AG10803 (cell line): ENCODE results near the gene CDKAL1.
"Not testable (repeated sequence)": the region's sequence is repeated elsewhere in the genome, so short reads cannot be mapped to it uniquely, and the experiment has no call there.

ENCODE experiments used
- DNase-seq: peaks from one replicate; pipeline ENCODE4 v3.0.0; 2010; ENCODE audit warnings: low read depth
- H3K4me3 ChIP-seq: 2 replicates; pipeline ENCODE4 v1.5.1; 2011; ENCODE audit warnings: mild to moderate bottlenecking, low read length, control low read depth
- TF ChIP-seq, protein P1 (sequence below): conservative IDR thresholded peaks from 2 replicates; pipeline ENCODE4 v1.5.1; 2011; ENCODE audit warnings: mild to moderate bottlenecking, low read length, control low read depth, inconsistent platforms

CDKAL1 gene

DNA sequence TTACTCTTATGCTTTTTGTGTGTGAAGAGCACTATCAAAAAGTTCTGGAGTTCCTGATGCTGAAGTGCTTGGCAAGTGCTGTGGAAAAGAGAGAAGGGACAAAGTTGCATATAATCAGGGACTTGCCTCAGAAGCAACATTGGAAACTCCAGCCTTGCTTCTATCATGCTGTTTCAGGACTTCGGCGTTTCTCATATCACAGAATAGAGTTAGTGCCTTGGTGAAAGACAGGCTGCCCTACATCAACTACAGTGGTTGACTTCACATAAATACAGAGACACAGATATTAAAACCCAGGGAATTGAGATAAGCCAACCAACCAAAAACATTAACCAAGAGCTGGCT is 36.2 kb upstream of the CDKAL1 start:
- TF ChIP-seq, protein P1, sequence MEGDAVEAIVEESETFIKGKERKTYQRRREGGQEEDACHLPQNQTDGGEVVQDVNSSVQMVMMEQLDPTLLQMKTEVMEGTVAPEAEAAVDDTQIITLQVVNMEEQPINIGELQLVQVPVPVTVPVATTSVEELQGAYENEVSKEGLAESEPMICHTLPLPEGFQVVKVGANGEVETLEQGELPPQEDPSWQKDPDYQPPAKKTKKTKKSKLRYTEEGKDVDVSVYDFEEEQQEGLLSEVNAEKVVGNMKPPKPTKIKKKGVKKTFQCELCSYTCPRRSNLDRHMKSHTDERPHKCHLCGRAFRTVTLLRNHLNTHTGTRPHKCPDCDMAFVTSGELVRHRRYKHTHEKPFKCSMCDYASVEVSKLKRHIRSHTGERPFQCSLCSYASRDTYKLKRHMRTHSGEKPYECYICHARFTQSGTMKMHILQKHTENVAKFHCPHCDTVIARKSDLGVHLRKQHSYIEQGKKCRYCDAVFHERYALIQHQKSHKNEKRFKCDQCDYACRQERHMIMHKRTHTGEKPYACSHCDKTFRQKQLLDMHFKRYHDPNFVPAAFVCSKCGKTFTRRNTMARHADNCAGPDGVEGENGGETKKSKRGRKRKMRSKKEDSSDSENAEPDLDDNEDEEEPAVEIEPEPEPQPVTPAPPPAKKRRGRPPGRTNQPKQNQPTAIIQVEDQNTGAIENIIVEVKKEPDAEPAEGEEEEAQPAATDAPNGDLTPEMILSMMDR: no peak
- H3K4me3 ChIP-seq: no peak overlapping the region
- no peak for DNase-seq

DNA sequence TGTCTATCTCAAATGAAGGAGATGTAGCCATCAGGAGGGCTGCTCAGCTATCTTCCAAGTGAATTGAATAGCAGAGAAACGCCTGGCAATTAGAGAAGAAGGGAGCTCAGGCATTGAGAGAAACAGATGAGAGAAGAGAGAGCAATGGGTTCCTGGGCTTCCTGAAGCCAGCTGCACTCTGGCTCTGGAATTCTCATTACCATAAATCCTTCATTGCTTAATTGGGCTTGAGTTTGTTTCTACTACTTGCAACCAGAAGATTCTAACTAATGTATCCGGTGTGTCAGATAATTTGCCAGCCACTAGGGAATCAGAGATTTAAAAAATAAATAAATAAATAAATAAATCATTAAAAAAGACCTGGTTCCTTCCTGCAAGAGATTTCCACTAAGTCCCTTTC is 25.0 kb upstream of the CDKAL1 start:
- no peak overlapping the region for H3K4me3 ChIP-seq
- peak; percentile 13 for DNase-seq
- TF ChIP-seq, protein P1: no peak

DNA sequence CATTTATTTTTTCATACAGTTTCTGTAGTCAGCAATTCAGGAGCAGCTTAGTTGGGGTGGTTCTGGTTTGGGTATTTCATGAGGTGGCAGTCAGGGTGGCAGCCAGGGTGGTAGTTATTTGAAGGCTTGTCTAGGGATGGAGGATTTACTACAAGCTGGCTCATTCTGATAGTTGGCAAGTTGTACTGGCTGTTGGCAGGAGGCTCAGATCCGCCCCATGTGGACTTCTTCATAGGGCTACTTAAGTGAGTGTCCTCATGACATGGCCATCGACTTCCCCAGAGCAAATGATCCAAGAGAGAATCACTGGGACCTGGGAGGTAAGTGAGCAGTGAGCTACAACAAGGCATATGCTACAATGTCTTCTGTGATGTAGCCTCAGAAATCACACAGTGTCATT is 22.4 kb upstream of the CDKAL1 start:
- TF ChIP-seq, protein P1: no peak
- H3K4me3 ChIP-seq: no peak overlapping the region
- no peak for DNase-seq

DNA sequence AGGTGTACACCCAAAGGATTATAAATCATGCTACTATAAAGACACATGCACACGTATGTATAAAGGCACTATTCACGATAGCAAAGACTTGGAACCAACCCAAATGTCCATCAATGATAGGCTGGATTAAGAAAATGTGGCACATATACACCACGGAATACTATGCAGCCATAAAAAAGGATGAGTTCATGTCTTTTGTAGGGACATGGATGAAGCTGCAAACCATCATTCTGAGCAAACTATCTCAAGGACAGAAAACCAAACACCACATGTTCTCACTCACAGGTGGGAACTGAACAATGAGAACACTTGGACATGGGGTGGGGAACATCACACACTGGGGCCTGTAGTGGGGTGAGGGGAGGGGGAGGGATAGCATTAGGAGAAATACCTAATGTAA is 9.0 kb upstream of the CDKAL1 start:
- H3K4me3 ChIP-seq, DNase-seq: not testable (repeated sequence)

DNA sequence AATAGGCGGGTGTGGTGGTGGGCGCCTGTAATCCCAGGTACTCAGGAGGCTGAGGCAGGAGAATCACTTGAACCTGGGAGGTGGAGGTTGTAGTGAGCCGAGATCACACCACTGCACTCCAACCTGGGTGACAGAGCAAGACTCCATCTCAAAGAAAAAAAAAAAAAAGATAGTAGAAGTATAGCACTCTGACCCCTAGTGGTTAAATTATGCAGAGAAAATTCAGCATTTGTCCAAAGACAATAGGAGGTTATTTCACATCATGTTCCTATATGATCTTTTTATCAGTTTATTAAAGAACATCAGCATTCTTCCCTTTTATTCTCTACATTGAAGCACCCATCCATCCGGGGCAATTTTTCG is 5.2 kb upstream of the CDKAL1 start:
- peak; percentile 36 for DNase-seq
- TF ChIP-seq, protein P1: peak; percentile 56
- H3K4me3 ChIP-seq: not testable (repeated sequence)

DNA sequence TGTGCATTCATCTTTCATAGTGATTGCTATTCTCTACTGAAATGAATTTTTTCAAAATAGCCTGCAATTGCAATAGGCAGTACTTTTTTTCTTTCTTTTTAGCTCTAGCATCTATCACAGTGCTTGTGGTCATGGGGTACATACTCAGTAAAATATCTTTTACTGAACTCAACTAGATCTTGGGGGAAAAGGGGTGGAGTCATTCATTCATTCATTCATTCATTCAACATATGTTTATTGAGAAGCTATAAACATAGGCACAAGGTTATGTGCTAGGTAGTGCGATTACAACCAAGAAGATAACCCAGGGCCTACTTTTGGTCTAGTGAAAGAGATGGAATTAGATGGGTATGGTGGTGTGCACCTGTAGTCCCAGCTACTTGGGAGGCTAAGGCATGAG is 1.4 kb upstream of the CDKAL1 start:
- no peak overlapping the region for H3K4me3 ChIP-seq
- TF ChIP-seq, protein P1: no peak
- no peak for DNase-seq

DNA sequence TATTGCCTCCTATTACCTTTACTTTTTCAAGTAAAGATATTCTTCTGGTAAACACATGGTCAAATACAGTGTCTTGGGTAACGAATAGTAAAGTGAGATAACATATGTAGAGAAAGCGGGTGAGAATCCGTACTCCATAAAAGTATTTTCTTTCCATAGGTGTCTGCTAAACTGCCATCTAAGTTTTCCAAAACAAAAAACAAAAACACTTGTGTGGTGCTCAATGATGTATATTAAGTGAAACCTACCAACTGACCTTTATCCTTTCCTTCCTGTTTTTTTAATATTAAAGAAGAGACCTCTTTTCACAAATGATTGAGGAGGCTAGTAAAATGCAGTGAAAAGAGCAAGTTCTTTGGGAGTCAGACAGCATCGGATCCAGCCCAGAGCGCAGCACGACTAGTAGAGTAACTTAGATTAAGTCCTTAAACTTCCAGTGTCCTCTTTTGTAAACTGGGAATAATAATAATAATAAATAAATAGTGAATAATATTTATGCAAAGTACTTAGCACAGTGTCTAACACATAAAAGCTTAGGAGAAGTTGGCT is 437 bp upstream of the CDKAL1 start:
- H3K4me3 ChIP-seq: peak overlapping the region; percentile 92
- no peak for DNase-seq
- TF ChIP-seq, protein P1: no peak

DNA sequence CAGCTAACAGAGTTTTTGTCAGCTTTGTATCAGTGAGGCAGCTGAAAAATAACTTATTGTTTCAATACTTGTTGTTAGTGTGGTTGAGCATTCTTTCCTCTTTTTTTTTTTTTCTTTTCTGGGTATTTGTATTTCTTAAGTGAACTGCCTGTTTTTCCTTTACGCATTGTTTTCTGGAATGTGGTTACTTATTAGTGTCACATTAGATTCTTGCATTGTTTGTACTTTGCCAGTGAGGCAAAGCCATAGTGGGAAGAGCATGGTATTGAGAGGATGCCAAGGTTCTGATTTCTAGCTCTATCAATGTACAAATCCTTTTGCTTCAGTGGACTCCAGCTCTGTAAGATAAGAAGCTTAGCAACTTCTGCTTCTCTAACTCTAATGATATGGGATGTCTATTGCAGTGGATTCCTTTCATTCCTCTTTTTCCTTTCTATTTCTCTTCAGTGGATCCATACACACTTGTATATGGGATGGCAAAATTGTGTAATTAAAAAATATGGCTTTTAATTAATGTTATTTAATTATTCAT is 3.9 kb downstream of the CDKAL1 start:
- TF ChIP-seq, protein P1: no peak
- H3K4me3 ChIP-seq: no peak overlapping the region
- DNase-seq: no peak
